Activated CD8-positive, alpha-beta memory T cell treated with anti-CD3 and anti-CD28 coated beads for 48 hours (primary cell): ENCODE data around the gene AANAT.

Experiments
- DNase-seq, 3 experiments: peaks; one replicate each; pipeline ENCODE4 v3.0.0-alpha.2; 2020; ENCODE audit warnings: low read depth in 2 of 3, low spot score in 2 of 3

Gene AANAT

DNA sequence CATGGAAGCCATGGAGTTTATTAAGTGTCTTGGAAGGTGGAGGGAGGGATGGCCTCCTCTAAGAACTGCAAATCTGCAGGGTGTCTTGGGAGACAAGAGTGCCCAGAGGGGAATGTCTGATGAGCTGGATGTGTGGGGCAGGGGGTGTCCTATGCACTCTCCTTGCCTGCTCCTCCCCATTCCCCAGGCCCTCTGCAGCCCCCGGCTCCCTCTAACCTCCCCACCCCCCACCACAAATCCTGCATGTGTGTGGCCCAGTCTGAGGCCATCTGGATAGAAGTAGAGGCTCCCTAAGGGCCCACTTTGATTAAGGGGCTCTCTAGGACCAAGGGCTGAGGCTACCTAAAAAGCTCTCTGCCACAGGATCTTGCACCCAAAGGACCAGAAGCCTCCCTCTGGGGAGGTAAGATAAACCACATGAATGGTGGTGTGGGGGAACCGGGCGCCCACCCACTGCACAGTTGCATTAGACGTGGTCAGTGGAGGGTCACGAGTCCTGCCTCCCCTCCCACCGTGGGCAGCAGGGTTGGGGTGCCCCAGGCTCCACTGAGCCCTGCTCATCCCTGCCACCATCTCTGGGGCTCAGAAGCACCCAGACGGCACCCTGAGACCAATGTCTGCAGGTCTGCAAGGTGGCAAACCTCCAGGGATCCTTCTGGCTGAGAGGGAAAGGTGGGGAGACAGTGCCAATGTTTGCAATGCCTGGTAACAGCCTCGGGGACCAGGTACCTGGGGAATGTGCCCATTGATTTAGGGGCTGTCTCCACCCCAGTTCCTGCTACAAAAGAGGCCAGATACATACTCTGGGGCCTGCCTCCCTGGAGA, 618 bp downstream of the AANAT start:
- no peak for DNase-seq

DNA sequence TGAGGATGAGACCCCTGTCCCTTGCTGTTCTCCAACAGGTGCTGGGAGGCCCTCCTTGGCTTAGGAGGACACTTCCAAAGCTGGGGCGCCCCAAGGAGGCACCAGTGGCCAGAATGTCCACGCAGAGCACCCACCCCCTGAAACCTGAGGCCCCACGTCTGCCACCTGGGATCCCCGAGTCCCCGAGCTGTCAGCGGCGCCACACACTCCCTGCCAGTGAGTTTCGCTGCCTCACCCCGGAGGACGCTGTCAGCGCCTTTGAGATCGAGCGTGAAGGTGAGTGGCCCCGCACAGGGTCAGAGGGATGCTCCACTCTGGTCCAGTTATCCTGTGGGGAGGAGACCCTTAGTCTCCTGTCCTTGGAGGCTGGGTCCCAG, 1.2 kb downstream of the AANAT start:
- no peak for DNase-seq

DNA sequence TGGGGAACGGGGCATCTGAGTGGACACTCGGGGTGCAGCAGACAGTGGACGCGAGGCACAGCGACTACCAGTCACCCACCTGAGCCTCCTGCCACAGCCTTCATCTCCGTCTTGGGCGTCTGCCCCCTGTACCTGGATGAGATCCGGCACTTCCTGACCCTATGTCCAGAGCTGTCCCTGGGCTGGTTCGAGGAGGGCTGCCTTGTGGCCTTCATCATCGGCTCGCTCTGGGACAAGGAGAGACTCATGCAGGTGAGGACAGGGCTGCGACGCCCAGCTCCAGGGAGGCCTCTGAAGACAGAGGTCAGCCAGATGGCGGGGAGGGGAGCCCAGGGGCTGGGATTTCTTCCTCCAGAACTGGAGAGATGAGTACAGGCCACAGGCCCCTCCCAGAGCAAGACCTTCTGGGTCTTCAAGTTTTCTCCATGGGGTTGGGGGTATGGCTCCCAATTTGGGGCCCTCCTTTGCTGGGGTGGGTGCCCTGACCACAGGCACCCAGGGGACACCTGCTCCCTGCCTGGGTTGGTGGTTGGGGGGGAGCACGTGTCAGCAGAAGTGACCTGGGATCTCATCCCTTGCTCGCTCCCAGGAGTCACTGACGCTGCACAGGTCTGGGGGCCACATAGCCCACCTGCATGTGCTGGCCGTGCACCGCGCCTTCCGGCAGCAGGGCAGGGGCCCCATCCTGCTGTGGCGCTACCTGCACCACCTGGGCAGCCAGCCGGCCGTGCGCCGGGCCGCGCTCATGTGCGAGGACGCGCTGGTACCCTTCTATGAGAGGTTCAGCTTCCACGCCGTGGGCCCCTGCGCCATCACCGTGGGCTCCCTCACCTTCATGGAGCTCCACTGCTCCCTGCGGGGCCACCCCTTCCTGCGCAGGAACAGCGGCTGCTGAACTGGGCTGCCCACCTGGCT, 1.9 kb downstream of the AANAT start:
- no peak for DNase-seq

DNA sequence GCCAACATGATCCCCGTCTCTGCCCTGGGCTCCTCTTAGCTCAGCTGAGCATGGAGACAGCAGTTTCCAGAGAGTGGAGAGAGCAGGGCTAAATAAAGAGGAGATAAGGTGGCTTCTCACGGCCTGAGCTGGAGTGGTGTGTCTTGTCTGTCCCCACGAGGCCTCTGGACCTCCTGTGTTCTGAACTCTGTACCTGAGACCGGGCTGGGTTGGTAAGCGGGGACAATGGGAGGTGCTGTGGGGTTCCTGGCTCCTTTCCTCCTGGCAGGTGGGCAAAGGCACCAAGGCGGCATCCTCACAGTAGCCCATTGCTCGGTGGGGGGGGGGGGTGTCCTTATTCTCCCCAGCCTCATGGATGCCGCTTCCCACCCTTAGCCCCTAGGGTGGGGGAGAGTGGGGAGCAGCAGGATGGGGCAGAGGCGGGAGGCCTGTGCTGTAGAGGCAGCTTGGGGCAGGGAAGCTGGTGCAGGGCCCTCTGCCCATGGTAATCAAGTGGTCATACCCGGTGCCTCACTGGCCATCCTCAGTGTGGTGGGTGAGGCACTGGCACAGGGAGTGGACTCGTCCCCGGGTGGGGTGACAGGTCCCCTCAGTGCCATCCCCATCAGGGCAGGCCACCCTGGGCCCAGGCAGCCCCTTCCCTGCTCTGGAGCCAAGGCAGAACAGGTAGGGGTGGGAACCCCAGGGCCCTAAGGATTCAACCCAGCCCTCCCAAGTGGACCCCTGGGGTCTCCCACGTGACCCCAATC, 2.8 kb downstream of the AANAT start:
- no peak for DNase-seq

DNA sequence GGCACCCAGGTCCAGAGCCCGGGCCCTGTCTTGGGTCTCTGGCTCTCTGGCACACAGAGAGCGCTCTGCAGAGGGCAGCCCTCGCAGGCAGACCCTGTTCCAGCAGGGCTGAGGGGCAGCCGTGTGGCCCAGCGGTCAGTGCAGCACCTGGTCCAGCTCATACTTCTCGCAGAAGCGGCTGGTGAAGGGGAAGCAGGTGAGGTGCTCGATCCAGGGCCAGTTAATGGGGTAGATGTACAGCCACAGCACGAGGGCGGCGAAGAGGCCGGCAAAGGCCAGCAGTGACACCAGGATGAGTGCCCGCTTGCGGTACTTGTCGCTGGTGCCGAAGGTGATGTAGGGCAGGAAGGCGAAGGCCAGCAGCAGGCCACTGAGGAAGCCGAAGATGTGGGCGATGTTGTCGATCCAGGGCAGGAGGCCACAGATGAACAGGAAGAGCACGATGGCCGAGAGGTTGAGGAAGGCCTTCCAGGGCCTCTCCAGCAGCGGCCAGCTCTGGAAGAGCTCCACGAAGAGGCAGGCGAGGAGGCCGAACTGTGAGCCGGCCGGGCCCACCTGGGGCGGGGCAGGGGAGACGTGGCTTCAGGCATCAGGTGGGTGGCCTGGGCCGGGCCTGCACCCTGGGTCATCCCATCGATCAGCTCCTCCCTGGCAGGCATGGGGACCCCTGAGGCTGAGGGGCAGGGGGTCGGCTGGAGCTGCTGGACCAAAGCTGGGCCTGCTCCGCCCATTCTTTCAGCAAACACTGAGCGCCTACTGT, 4.3 kb downstream of the AANAT start:
- DNase-seq = no peak

DNA sequence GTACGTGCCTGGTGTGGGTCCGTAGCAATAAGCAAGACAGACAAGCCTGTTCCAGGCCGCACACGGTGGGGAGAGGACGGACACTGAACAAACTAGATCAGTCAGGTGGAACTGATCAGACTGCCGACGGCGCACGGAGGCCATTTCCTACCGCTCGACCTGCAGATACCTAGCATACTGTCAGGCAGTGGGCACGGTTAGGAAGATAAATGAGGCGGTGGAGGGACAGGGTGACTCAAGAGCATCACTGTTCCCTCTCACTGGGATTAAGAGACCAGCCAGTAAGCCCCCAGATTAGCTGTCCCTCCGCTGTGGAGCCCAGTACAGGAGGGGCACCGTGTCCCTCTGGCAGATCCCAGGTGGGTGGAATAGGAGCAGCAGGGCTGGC, 4.8 kb downstream of the AANAT start:
- no peak for DNase-seq

DNA sequence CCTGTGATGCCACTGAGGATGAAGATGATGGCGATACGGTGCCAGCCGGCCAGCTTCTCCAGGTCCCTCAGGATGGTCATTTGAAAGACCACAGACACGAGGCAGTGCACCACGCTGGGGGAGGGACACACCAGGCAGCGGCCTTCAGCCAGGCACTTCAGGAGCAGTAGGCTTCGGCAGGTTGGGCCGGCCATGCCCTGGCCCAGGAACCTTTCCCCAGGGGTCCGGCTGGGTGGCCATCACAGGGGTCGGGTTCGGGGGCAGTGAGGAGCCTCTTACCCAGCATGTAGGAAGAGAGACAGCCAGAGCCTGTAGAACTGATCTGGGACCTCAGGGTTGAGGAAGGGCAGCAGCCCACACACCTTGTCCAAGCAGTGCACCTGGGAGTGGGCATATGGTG, 5.3 kb downstream of the AANAT start:
- DNase-seq = no peak

DNA sequence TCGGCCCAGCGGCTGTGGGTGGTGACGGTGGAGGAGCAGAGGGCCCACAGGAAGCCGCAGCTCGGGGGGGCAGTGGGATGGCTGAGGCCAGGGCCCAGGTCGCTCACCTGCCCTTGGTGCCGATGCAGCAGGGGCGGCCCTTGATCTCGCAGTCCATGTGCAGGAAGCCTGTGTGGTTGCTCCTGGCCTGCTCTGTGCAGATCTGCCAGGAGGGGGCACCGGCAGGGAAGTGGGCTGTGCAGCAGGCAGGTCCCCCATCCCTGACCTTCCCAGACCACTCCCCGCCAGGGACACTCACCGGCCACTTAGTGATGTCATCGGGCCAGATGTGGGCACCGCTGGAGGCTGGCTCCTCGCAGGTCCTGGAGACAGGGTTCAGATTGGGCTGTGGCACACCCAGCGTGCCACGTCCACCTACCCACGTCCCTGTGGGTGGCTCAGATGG, 6.2 kb downstream of the AANAT start:
- no peak for DNase-seq

DNA sequence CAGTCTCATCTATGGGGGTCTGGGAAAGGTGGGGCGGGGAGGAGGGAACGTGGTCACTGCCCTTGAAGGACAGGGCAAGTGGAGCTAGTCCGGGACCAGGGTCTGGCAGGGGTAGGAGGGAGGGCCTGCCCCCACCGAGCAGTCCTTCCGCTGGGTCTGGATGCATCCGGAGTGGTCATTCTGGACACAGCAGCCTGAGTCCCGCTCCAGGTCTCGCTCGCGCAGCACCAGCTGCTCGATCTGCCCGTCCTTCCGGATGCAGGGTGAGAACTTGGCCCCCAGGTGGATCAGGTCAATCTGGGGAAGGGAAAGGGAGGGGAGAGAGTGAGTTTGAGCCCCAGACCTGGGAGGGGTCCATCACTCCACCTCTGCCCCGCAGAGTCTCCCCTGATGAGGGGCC, 6.8 kb downstream of the AANAT start:
- DNase-seq = no peak

DNA sequence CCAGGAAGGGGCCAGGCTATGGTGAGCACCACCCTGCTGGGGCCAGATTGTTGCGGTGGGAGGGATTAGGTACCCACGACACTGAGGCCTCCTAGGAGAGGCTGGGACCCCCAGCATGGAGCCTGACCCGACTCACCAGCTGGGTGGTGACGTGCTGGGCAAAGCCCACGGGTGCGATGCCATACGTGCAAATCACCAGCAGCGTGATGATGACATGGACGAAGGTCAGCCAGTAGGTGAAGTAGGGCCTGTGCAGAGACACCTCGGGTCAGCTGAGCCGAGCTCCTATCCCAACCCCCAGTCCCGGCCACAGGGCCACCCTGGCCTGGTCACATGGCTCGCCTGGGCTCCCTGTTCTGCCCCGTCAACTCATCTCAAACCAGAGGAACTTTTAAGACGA, 7.5 kb downstream of the AANAT start:
- no peak for DNase-seq

DNA sequence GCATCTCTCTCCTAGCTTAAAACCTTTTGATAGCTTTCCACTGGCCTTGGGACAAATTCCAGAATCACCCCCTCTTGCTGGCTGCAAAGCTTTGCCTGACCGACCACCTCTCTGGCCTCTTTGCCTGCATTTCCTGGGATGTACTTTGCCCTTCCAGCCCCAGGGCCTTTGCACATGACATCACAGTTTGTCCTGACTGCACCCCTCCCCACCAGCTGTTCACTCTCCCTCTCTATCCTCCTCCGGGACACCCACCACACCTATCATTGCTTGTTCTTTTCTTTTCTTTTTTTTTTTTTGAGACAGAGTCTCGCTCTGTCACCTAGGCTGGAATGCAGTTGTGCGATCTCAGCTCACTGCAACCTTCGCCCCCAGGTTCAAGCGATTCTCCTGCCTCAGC, 7.9 kb downstream of the AANAT start:
- no peak for DNase-seq

DNA sequence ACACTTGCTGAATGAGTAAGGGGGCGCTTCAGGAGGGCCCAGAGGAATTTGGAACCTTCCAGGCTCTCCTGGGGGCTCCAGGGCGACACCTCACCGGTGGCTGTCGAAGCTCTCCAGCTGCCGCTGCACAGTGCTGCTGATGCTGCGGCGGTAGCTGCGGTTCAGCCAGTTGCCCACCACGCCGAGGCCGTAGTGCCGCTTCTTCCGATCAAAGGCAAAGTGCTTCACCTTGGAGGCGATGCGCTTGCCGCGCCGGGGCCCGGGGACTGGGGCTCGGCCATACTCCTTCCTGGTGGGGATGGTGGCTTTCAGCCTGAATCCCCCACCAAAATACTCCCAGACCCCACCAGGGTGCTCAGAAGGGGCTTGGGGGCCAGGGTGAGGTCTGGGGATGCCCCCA, 9.3 kb downstream of the AANAT start:
- no peak for DNase-seq

DNA sequence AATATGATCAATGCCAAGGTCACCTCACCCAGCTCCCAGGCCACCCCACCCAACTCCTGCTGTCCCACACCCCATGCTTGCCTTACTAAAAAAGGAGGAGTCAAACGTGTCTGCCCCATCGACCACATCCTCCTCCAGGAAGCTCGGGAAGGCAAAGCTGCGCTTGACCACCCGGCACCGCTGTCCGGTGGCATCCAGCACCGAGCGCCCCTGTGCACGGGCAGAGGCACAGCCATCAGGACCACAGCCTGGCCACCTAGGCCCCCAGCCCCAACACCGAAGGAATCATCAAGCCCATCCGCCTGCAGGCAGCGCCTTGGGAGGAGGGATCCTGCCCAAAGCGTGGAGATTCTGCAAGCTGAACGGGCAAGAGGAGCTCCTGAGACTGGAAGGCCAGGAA, 10.2 kb downstream of the AANAT start:
- DNase-seq = no peak

DNA sequence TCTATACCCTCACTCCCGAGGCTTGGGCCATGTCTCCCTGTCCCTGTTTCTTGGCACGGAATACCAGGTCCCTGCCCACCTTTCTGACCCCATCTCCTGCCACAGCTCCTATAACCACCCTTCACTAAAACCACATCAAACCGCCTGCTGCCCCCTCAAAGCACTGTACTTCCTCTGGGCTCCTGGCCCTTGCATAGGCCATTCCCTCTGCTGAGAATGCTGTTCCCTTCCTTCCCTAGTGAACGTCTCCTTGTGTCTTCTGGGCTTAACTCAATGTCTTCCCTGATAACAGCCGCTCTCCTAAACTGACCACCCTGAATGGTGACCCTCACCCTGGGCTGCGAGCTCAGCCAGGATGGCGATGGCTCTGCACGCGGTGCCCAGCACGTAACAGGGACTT, 10.7 kb downstream of the AANAT start:
- DNase-seq = no peak

DNA sequence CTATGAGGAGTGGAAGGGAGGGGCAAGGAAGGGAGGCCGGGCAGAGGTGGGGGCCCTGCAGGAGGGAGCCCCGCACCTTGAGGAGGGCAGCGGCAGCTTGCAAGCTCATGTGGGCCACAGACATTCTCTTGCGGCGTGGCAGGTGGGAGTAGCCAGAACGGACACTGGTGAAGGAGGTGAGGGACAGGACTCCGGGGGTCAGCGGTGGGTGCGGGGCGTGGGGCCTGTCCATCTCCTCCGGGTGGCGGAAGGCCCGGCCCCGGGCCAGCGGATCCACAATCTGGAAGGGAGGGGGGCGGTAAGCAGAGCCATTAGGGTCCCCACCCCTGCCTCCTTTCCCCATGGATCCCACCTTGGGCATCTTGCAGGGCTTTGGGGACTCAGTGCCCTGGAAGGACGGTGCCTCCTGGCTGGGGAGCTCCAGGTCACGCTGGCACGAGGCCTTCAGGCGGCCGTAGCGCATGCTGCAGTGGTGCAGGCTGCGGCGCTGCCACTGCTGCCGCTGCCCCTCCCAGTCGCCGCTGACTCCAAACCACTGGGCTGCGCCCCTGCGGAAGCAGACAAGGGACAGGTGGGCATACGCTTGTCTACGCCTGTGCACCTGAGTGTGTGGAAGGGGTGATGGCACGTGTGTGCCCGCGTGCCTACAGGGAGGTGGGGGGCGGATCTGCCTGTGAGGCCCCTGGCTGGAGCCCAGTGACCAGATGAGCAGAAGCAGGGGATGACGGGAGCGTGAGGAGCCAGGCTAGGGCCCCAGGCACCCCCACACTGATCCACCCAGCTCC, 11.5 kb downstream of the AANAT start:
- no peak for DNase-seq

DNA sequence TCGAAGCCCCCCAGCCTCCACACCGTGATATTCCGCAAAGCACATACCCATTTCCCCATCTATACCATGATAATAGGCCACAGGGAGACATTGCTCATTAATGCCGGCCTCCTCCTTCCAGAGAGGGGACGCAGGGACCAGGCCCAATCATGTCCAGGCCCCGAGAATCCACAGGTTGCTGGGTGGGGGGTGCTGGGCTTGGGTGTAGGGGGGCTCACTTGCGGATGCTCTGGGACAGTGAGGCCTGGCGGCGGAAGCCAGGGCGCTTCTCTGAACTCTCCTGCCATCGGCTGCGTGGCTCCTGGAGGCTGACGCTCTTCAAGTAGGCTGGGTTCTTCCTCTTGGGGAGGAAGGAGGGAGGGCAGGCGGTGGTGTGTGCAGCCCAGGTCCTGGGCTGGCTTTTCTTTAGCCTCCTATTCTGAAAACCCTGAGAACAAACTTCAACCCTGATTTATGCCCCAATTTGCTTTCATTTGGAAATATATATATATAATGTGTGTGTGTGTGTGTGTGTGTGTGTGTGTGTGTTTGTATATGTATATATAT, 12.2 kb downstream of the AANAT start:
- no peak for DNase-seq

DNA sequence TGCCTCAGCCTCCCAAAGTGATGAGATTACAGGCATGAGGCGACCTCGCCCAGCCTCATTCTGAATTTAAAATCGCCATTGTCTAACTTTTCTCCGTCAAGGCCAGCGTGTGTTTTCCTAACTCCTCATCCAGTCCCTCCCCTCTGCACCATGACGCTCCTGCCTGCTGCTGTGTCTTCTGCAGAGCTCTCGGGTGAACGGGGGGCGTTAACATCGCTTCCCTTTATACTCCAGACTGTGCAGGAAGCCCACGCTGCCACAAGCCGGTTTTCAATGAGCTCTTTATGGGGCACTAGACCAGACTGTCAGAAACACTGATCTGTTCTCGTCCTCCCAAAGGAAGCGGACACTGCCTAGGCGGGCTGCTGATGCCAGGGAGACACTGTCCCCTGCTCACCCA, 13.2 kb downstream of the AANAT start:
- DNase-seq = no peak

DNA sequence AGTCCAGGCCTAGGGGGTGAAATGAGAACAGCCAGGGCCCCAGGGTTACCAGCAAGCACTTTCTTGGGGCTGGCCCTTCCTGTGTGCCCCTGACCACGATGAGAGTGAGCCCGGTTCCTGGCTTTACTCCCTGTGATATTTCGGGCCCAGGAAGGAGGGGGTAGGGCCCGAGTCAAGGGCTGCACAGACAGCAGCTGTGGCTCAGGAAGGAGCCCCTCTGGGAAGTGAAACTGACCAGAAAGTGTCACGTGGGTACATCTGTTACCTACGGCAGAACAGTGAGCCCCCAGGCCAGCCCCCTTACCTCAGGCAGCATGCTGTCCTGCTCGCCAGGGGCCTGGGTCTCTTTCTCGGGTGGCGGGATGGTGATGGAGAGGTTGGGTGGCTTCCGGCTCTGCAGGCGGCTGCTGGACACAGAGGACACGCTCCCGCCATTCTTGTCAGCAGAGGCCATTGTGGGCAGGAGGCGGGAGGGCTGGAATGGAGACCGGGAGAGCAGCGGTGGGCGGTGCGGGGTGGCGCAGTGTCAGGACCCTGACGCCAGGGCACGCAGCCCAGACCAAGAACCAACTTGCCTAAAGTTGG, 13.8 kb downstream of the AANAT start:
- DNase-seq = no peak

DNA sequence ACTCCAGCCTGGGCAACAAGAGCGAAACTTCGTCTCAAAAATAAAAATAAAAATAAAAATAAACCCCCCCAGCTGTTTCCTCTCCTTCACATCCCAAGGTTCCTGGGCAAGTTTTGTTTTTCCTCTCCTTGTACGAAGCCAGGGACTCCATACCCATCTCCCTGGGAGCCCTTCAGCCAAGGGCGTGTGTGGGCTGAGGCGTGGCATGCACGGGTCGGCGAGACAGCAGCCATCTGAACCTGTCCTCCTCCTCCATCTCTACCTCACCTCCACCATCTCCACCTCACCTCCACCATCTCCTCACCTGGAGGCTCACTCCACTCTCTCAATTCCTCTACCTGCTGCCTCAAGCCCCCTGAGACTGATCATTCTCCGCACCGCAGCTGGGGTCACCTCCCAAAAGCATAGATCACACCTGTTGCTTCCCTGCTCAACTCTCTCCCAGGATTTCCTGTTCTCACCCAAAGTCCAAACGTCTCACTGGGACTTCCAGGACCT, 16.9 kb downstream of the AANAT start:
- DNase-seq = no peak
